GM06990 (cell line): ENCODE measurements around the gene CYFIP1.

Experiments used
- DNase-seq: peaks from one replicate; pipeline ENCODE4 v3.0.0-alpha.2; 2011; ENCODE audit not compliant: insufficient read length; ENCODE audit errors: extremely low read depth
- H3K27me3 ChIP-seq: replicated peaks from 2 replicates; pipeline ENCODE4 v1.6.0; 2011; ENCODE audit warnings: low read length; ENCODE audit not compliant: control insufficient read depth, insufficient read depth
- H3K36me3 ChIP-seq: 2 replicates; pipeline ENCODE4 v1.5.1; 2011; ENCODE audit warnings: low read length; ENCODE audit not compliant: control insufficient read depth, insufficient read depth
- H3K4me3 ChIP-seq: replicated peaks from 2 replicates; pipeline ENCODE4 v1.5.1; 2011; ENCODE audit warnings: low read depth, mild to moderate bottlenecking, control low read depth, low read length
- CTCF ChIP-seq: IDR thresholded peaks from 2 replicates; pipeline ENCODE4 v1.5.1; 2011; ENCODE audit warnings: low read length, control low read depth, mild to moderate bottlenecking, inconsistent platforms; ENCODE audit not compliant: insufficient read depth, poor library complexity, severe bottlenecking

Gene CYFIP1

GRCh38 chr15:22973987-22974386 lies 6.2 kb downstream of the CYFIP1 start:
- Histone ChIP-seq H3K27me3 (no peaks in the 10 kb centered on the region), H3K36me3 (no peaks in the 10 kb centered on the region), H3K4me3 (no peak overlapping the region)
- DNase-seq = no peak
- no peak for TF ChIP-seq CTCF

DNA sequence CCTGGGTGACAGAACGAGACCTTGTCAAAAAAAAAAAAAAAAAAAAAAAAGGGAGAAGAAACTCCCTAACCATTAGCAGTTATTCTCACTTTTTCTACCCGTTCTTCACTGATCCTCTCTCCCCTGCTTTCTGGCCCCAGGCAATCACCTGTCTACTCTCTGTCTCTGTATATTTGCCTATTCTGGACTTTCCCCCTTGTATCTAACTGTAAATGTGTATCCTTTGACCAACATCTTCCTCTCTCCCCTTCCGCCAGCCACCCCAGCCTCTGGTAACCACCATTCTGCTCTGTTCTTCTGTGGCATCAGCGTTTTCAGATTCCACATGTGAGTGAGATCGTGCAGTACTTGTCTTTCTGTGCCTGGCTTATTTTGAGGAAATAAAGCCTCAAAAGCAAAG lies 6.9 kb downstream of the CYFIP1 start:
- TF ChIP-seq CTCF = no peak
- H3K4me3 ChIP-seq = no peak overlapping the region
- no peak for DNase-seq
- no peaks in the 10 kb centered on the region for H3K36me3 ChIP-seq
- H3K27me3 ChIP-seq = no peaks in the 10 kb centered on the region

DNA sequence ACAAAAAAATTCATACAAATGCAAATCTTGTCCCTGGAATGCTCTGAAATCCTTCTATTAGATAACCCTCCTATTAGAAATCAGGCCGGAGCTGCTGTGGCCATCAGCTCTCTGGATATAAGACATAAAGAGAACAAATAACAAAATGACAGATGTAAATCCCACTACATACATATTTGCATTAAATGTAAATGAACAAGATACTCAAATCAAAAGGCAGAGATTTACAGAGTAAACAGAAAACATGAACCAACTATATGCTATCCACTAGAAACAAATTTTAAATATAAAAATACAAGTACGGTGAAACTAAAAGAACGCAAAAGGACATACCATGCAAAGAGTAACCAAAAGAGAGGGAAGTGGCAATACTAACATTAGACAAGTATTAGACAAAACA lies 10.7 kb downstream of the CYFIP1 start:
- Histone ChIP-seq H3K36me3 (no peaks in the 10 kb centered on the region), H3K27me3 (no peaks in the 10 kb centered on the region), H3K4me3 (no peak overlapping the region)
- DNase-seq = no peak
- no peak for TF ChIP-seq CTCF

DNA sequence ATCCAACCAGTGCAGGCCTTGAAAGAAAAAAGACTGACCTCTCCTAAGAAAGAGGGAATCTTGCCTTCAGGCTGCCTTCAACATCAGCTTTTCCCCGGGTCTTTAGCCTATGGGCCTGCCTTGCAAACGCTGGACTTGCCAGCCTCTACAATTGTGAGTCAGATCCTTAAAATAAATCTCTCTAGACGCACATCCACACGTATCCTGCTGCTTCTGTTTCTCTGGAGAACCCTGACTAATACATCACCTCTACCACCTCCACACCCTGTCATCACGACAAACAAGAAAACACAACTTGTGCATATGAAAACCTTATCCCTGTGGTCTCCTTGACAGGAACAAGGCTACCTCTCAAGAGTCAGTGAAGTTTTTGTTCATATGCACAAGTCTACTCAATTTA lies 11.8 kb downstream of the CYFIP1 start:
- Histone ChIP-seq H3K27me3 (no peaks in the 10 kb centered on the region), H3K36me3 (no peaks in the 10 kb centered on the region), H3K4me3 (no peak overlapping the region)
- no peak for DNase-seq
- TF ChIP-seq CTCF = no peak

- TF ChIP-seq CTCF = no peak
- H3K4me3 ChIP-seq = no peak overlapping the region
- no peaks in the 10 kb centered on the region for H3K36me3 ChIP-seq
- H3K27me3 ChIP-seq = no peaks in the 10 kb centered on the region
- DNase-seq = no peak
Measured at GRCh38 chr15:22967084-22967770, 12.9 kb downstream of the CYFIP1 start.
